ENCODE results near the gene IL12RB1.

IL12RB1 gene

DNA sequence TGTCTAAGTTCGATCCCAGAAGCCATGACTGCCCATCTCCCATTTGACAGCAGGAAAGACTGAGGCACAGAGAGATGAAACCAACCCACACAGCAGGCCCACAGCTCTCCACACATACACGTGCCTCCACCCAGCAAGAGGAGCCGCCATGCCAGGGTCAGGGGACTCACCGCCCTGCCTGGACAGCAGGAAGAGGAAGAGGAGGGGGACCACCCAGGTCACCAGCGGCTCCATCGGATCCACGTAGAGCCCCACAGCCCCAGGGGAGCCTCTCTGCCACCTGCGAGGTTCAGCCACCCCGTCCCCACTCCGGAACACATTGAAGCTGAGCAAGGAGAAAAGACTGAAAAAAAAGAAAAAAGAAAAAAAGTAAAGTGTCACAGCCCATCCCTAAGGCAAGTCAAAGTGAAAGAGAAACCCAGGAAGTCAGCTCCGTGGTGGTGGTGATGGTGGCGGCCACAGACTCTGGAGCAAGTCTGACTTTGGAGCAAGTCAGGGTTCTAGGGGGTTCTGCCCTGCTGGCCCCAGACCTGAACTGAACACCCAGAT lies at the start of gene IL12RB1:
Gene IL12RB1 (minus strand): TSS at position 345 of the 549 bp plus-strand sequence. CDS start 111 bp downstream, at position 234.
- DNase-seq: peak; percentile 12 to 30 (median 20)

DNA sequence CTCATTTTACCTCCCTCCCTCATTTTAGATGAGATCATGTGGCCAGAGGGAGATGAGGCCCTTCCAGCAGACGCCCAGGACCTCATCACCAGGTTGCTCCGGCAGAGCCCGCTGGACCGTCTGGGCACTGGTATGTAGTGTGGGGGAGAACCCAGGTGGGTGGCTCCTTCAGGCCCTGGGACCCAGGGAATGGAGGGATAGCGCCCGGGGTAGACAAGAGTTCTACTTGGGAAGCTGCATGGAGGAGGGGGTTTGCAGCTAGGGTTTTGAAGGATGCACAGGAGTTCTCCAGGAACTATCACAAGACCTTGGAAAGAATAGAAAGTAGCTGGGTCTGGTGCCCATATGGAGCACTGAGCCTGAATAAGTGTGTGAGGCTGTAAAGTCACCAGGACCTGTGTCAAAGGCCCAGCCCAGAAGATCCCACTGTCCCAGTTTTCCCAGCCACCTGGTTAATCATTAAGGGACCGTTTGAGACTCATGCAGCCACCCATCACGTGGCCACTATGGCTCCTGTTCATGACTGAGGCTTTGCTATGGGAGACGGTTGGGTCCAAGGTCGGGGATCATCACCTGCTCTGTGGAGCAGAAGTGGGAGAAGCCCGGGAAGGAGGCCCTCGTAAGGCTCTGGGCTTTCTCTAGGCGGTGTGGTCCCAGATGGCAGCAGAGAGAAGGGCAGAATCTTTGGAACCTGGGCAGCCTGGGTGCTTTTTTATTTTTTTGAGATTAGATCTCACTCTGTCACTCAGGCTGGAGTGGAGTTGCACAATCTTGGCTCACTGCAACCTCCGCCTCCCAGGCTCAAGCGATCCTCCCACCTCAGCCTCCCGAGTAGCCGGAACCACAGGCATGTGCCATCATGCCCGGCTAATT lies 49.2 kb upstream of the IL12RB1 start:
- no peak for DNase-seq

DNA sequence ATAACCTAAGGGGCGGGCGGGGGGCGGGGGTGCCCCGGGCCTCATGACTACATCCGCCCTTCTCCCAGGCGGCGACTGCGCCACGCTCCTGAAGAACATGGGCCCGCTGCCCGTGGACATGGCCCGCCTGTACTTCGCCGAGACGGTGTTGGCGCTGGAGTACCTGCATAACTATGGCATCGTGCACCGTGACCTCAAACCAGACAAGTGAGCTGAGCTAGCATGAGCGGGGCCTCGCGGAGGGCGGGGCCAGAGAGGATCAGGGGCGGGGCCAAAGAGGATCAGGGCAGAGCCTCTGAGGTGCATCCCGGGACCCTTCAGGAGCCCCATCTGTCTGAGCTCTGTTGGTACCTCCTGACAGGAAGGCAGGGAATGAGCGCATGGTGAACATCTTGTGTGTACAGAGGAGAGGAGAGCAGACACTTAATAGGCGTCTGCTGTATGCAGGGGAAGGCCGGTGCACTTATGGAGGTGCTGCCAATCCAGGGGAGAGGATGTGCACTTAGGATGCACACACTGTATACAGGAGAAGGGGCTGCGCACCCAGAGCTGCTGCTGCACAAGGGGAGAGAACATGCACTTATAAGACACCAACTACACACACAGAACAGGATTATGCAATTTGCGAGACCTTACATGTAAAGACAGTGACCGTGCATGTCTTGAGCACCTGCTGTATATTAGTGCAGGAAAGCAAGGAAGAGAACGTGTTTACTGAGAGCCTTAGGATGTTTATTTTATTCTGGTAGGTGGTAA lies 45.3 kb upstream of the IL12RB1 start:
- DNase-seq: no peak

DNA sequence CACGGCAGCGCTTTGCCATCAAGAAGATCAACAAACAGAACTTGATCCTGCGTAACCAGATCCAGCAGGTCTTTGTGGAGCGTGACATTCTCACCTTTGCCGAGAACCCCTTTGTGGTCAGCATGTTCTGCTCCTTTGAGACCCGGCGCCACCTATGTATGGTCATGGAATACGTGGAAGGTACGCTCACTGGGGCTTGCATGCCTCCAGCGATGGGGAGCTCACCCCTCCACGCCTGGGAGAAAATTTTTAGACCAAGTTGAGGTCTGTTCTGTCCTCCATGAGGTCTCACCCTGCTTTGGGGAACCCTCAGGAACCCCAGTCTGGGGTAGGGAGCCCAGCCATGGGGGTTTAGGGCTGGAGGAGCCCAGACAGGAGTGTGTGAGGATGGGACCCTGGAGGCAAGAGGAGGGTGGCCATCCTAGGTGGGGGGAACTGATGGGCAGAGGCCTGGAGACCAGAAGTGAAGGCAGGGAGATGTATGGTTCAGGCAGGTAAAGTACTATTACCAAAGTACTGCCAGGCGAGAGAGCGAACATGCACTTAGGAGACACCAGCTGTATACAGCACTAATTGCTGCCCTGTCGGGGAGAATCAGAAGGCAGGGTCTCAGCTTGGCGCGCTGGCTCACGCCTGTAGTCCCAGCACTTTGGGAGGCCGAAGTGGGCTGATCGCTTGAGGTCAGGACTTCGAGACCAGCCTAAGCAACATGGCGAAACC lies 43.9 kb upstream of the IL12RB1 start:
- DNase-seq: no peak

DNA sequence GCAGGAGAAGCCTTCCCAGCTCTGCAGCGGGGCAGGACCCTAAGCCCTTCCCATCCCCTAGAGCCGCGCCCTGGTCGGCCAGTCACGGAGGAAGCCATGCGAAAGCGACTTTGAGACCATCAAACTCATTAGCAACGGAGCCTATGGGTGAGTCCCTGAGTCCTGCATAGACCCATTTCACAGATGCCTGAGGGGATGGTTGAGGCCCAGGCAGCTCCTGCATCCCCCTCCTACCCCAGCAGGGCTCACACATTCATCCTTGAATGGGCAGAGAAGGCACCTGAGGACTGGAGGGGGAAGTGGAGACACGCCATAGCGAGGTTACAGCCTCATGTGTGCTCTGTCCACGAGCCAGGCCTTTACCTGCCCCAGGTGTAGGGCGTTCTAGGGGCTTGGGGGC lies 42.1 kb upstream of the IL12RB1 start:
- DNase-seq: no peak

DNA sequence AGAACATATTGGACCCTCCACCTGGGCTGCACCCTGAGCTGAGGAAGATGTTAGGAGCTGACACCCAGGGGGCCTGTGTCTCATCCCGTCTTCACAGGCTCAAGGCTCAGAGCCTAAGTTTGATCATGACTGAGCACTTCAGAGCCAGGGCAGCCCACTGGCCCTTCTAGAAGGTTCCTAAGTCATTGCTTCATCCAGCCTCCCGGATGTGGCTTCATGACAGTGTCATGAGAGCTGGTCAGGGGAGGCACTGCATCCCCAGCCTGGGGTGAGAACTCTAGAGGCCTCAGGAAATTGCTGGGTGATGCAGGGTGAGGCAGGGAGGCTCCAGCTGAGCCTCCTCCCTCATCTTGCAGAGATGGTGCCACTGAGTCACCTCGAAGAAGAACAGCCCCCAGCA lies 41.3 kb upstream of the IL12RB1 start:
- DNase-seq: no peak

DNA sequence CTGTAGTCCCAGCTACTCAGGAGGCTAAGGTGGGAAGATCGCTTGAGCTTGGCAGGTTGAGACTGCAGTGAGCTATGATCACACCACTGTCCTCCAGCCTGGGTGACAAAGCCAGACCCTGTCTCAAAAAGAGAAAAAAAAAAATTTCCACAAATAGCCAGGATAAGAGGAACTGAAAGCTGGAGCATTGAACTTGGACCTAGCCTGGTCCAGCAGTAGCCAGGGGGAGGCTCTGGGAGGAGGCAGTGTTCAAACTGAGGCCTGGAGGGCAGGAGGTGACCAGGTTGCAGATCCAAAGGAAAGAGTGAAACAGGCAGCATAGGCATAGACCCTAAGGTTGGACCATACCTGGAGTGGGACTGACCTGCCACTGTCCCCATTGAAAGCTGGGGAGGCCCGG lies 39.4 kb upstream of the IL12RB1 start:
- no peak for DNase-seq

DNA sequence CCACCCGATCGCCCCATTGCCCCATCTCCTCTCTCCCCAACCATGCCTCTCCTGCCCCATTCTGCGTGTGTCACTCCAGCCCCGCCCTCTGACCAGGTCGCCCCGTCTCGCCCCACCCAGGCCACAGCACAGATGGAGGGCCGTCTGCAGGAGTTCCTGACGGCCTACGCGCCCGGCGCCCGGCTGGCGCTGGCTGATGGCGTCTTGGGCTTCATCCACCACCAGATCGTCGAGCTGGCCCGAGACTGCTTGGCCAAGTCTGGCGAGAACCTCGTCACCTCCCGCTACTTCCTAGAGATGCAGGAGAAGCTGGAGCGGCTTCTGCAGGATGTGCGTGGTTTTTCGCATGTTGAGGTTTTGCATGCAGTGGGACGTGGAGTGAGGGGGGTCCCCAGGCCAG lies 37.1 kb upstream of the IL12RB1 start:
- no peak for DNase-seq

DNA sequence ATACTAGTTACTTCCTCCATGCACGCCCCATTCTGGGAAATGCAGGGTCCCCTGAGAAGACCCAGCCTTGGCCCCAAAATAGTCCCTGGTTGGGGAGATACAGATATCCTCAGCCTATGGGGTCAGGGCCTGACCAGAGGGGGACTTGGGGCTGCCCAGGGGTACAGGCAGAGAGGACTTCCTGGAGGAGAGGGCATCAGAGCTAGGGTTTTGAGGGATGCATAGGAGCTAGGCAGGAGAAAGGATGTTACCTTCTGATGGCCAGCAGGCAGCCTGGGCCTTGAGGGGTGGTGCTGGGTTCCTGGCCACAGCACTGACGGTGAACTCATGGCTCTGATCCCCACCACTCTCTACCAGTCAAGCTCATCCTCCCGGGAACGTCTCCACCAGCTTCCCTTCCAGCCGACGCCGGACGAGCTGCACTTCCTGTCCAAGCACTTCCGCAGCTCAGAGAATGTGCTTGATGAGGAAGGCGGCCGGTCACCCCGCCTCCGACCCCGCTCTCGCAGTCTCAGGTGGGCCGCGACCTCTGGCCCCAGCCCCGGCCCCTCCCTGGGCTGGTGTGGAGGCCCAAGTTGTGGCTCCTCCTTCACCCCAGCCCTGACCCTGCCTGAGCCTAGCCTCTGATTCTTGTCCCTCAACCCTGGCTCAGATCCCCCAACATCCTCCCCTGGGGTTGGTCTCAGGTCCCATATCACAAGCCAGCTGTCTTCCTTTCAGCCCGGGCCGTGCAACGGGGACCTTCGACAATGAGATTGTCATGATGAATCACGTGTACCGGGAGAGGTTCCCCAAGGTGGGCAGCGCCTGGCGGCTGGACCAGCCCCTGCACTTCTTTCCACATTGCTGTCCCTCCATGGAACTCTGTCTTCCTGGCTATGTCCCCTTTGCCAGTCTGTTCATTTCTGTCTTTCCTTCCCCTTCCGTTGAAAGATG lies 36.4 kb upstream of the IL12RB1 start:
- no peak for DNase-seq

DNA sequence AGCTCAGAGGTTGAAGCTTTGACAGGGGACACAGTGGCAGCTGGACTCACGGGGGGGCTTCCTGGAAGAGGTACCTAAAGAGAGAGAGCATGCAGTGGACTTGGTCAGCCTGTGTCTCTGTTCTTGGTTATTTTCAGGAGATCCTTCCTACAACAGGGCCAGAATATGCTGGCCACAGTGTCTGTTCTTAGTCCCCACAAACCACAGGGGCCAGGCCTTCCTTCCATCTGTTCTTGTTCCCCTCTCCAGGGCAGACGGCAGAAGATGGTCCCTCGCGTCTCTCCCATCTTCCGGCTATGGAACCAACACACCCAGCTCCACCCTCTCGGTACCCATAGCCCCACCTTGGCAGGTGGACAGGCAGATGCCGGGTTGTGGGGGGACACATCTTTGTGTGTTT lies 35.7 kb upstream of the IL12RB1 start:
- DNase-seq: no peak

DNA sequence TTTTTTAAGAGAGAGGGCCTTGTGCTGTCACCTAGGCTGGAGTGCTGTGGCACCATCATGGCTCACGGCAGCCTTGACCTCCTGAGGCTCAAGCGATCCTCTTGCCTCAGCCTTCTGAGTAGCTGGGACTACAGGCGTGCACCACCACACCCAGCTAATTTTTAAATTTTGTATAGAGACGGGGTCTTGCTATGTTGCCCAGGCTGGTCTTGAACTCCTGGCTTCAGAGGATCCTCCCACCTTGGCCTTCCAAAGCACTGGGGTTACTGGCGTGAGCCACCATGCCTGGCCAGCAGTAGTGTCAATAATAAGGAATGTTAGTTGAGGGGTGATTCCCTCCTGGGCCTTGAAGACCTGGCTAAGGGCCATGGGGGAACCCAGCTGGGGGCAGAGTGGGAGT lies 34.4 kb upstream of the IL12RB1 start:
- DNase-seq: no peak

DNA sequence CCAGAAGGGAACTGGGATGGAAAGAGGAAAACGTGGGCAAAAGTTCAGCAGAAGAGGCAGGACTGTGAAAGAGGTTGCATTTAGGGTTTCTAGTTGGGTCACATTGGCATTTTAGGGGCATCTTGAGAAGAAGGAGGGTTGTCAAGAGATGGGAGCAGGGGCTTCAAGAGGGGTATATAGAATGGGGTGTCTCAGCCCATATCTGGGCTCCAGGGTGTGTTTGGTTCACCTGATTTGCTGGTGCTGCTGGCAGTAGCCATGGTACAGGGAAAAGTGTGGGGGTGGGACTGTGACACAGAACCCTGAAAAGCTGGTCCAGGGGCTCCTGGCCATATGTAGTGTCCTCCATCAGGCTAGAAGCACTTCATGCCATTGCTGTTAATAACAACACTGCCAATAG lies 33.4 kb upstream of the IL12RB1 start:
- no peak for DNase-seq

DNA sequence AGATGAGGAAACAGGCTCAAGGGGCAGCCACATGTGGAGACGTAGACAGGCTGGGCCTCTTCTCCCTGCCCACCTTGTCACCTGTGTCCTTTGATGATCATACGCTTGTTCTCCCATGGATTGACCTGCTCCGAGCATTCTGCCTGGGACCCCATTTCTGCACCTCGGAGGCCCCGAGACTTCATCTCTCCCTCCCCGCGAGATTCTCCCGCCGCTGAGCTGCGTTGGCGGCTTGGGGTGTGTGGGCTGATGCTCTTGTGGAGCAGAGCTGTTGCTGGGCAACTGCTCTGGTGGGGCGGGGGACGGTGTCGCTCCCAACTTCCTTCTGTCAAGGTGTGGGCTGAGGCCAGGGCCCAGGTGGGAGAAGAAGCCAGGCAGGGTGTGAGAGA lies 33.0 kb upstream of the IL12RB1 start:
- peak in 3 of 4 experiments; percentile 5 to 19 (median 18) for DNase-seq

DNA sequence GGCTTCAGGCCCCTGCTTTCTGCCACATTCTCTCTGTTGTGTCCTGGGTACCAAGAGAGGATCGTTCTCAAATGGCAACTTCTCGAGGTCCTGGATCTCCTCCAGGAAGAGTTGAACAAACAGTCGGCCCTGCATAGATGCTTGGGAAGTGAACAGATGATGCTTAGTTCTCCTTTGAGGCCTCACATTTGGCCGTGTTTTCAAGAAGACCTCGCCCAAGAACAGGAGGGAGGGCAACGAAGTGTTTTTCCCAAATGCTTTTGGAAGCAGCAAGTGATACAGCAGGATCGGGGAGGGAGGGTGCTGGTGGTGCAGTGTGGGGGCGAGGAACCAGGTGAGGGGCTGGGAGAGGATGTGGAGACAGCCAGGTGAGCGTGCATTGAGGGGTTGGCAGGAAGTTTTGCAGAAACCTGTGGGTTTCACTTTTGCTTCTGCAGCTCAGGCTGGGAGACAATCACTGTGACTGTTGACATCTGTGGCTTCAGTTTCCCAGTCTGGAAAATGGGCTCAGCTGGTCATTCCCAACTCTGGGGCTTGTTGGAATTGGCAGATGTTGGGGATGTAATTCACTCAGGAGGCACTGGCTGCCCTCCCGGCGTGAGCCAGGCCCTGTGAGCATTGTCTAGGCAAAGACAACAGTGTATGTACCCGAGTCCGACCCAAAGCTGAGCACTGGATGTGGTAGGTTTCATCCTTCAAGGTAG lies 32.4 kb upstream of the IL12RB1 start:
- DNase-seq: peak in 3 of 4 experiments; percentile 15 to 29 (median 28)

DNA sequence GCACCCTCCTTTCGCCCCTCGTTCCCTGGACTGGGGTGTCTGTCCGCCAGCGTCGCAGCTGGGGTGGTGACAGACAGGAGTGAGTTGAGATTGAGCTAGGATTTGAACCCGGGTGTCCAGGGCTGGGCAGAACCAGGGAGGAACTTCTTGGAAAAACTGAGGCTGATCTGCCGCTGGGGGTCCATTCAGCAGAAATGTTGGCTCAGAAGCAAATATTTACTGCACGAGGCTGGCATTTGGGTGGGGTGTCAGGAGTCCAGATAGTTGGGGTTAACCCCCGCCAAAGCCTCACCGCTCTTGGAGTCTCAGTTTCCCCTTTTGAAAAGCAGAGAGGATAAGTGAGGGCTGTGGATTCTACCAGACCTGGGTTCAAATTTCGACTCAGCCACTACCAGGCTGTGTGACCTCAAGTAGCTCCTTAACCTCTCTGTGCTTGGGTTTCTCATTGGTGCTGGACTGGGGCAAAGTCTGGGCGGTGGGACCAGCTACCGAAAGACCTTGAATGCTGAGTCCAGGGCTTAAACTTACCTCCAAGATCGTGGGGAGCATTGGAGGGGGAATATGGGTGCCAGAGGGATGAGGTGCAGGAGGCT lies 31.8 kb upstream of the IL12RB1 start:
- no peak for DNase-seq

DNA sequence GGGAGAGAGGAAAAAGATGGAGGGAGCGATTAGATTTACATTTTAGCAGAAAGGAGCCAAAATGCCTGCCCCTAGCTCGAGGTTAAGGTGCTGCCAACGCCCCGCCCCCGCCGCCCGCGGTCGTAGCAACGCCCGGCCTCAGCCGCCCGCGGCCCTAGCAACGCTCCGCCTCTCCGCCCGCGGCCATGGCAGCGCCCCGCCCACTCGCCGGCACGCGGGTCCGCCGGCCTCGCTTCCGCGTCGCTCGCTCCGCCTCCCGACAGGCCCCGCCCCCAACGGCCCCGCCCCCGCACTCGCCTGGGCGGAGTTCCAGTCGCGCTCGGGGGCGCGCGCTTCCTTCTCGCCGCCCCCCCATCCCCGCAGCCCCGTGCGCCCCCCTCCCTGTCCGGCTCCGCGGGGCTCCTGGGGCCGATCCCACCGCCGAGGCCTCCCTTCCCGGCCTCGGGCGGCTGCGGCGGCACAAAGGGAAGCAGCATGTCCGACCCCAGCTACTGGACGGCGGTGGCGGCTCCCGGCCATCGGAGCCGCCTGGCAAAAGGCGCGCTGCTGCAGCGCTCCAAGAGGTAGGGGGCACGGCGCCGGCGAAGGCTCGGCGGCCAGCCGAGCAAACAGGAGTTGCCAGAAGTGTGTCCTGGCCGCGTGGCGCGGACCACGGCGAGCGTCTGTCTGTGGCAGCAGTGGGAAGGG lies 31.1 kb upstream of the IL12RB1 start:
- peak; percentile 93 to 96 (median 94) for DNase-seq

DNA sequence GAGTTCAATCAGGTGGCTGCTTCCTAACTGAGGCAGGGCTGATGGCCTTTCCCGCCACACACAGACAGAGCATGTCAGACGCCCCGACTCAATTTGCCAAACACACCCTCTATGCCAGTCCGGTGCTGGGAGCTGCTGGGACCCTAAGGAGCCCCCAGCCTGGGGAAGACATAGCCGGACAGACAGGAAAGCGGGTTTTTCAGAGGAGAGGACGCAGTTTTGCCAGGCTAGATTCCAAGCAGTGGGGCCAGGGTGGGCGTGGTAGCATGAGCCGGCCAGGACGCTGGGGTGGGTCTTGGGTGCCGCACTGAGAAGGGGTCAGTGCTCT lies 30.6 kb upstream of the IL12RB1 start:
- no peak for DNase-seq

DNA sequence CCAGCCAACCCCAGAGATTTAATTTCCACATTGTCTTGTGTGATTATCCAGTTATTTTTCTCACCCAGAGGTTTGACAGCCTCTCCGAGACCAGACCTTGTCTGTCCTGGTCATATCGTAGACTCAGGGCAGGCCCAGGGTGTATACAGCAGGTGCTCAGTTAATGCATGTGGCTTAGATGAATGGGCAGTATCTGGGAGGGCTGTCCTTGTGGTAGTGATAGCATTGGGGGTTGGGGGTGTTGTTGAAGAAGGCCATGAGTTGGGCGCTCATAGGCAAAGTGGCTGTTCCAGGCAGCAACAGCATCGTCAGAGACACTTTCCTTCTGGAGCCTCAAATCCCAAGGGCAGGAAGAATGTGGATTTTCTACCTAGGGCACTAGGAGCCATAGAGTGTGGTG lies 27.7 kb upstream of the IL12RB1 start:
- no peak for DNase-seq

DNA sequence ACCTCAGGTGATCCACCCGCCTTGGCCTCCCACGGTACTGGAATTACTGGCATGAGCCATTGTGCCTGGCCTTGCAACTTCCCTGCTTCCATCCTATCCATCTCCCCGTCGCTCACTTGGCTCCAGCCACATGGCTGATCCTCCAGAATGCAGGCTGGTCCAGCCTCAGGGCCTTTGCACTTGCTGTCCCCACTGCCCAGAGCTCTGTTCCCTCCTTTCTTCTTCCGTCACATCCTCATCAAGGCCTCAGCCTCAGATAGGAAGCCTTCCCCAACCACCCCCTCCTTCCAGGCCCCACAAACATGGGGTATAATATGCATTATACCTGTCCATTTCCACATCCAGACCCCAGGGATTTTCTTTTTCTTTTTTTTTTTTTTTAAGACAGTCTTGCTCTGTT lies 27.1 kb upstream of the IL12RB1 start:
- no peak for DNase-seq

DNA sequence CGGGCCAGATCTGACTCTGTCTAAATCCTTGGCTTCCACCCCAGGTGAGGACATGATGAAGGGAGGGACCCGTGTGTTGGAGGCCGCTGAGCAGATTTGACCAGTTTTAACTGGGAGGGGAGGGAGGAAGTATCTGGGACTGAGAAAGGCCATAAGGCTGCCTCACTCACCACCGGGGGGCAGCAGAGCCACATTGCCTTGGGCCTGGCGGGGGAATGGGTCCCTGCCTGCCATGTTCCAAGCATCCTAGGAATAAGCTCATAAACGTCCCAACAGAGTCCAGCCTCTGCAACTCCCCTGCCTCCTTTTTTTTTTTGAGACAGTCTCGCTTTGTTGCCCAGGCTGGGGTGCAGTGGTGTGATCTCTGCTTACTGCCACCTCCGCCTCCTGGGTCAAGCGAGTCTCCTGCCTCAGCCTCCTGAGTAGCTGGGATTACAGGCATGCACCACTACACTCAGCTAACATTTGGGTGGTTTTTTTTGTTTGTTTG lies 26.3 kb upstream of the IL12RB1 start:
- peak; percentile 42 to 74 (median 54) for DNase-seq
